HepG2 (cell line): ENCODE data around the gene CDK2.

Source experiments
- AGO2 ChIP-seq: fragments of 200-400 bp; formaldehyde crosslinking; optimal IDR thresholded peaks from 2 replicates; pipeline ENCODE3; 2017; ENCODE audit warnings: mild to moderate bottlenecking, low read depth, low read length, moderate library complexity
- GABPA ChIP-seq, 2 experiments: IDR thresholded peaks; 2 replicates each; pipeline ENCODE4 v1.6.1; 2011 to 2016; ENCODE audit warnings: low read depth in 2 of 2, low read length in 1 of 2, missing biosample characterization in 1 of 2, missing genetic modification characterization in 1 of 2
- HOXA7 ChIP-seq: sonication (generic); formaldehyde crosslinking; IDR thresholded peaks from 2 replicates; pipeline ENCODE4 v1.8.1; 2022; ENCODE audit warnings: mild to moderate bottlenecking, missing genetic modification reagents, moderate library complexity
- MAFK ChIP-seq, 2 experiments: IDR thresholded peaks in 1 of 2; conservative IDR thresholded peaks in 1 of 2; 2 replicates each; pipeline ENCODE4 v1.6.1; 2011; ENCODE audit warnings: improper control_type of control experiment in 2 of 2, low read length in 2 of 2
- SP2 ChIP-seq: sonication (generic); formaldehyde crosslinking; IDR thresholded peaks from 2 replicates; pipeline ENCODE4 v1.5.1; 2020; ENCODE audit warnings: mild to moderate bottlenecking, missing genetic modification reagents
- YY1 ChIP-seq: IDR thresholded peaks from 2 replicates; pipeline ENCODE4 v1.6.1; 2011; ENCODE audit warnings: low read length, low read depth, moderate library complexity, mild to moderate bottlenecking; ENCODE audit not compliant: insufficient read depth, insufficient replicate concordance
- ZNF296 ChIP-seq: sonication (generic); formaldehyde crosslinking; conservative IDR thresholded peaks from 2 replicates; pipeline ENCODE4 v1.5.0; 2020; ENCODE audit warnings: mild to moderate bottlenecking, missing genetic modification reagents
- ZZZ3 ChIP-seq: sonication (generic); formaldehyde crosslinking; IDR thresholded peaks from 2 replicates; pipeline ENCODE4 v1.4.0; 2020; ENCODE audit warnings: missing genetic modification reagents, mild to moderate bottlenecking, borderline replicate concordance
- TF ChIP-seq, protein P1 (sequence below): sonication (generic); formaldehyde crosslinking; IDR thresholded peaks from 2 replicates; pipeline ENCODE4 v1.5.0; 2020; ENCODE audit warnings: mild to moderate bottlenecking, missing genetic modification reagents, moderate library complexity

GRCh38 chr12:55965240-55965639, 1.4 kb upstream of the CDK2 start:
- no peak for TF ChIP-seq YY1
- TF ChIP-seq, protein P1, sequence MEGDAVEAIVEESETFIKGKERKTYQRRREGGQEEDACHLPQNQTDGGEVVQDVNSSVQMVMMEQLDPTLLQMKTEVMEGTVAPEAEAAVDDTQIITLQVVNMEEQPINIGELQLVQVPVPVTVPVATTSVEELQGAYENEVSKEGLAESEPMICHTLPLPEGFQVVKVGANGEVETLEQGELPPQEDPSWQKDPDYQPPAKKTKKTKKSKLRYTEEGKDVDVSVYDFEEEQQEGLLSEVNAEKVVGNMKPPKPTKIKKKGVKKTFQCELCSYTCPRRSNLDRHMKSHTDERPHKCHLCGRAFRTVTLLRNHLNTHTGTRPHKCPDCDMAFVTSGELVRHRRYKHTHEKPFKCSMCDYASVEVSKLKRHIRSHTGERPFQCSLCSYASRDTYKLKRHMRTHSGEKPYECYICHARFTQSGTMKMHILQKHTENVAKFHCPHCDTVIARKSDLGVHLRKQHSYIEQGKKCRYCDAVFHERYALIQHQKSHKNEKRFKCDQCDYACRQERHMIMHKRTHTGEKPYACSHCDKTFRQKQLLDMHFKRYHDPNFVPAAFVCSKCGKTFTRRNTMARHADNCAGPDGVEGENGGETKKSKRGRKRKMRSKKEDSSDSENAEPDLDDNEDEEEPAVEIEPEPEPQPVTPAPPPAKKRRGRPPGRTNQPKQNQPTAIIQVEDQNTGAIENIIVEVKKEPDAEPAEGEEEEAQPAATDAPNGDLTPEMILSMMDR (CRISPR knock-in tag): no peak
- no peak for TF ChIP-seq GABPA (IDR thresholded peaks at IDR 0.05; ENCODE audit: low read depth, low read length)
- no peak for TF ChIP-seq GABPA (CRISPR knock-in tag; IDR thresholded peaks at IDR 0.05; ENCODE audit: low read depth)
- no peak for TF ChIP-seq HOXA7 (CRISPR knock-in tag)
- no peak for TF ChIP-seq AGO2
- TF ChIP-seq MAFK (conservative IDR thresholded peaks at IDR 0.05 in 1 of 2, IDR thresholded peaks at IDR 0.05 in 1 of 2; ENCODE audit: low read length in 2 of 2): no peak
- no peak for TF ChIP-seq ZNF296
- TF ChIP-seq ZZZ3 (CRISPR knock-in tag): no peak
- TF ChIP-seq SP2: no peak
